Lower leg skin (tissue), 3 donors: ENCODE measurements around the gene RILPL2.

Experiments
- CTCF ChIP-seq, 3 donors: fragments of 450-650 bp; IDR thresholded peaks; one replicate each; pipeline ENCODE4 v1.5.1; 2016; ENCODE audit warnings: antibody characterized with exemption in 3 of 3, mild to moderate bottlenecking in 3 of 3, moderate library complexity in 2 of 3
- POLR2A ChIP-seq, 2 donors: fragments of 450-650 bp; IDR thresholded peaks; one replicate each; pipeline ENCODE4 v1.6.1; 2016 to 2017; ENCODE audit warnings: antibody characterized with exemption in 2 of 2, mild to moderate bottlenecking in 1 of 2, moderate library complexity in 1 of 2

DNA sequence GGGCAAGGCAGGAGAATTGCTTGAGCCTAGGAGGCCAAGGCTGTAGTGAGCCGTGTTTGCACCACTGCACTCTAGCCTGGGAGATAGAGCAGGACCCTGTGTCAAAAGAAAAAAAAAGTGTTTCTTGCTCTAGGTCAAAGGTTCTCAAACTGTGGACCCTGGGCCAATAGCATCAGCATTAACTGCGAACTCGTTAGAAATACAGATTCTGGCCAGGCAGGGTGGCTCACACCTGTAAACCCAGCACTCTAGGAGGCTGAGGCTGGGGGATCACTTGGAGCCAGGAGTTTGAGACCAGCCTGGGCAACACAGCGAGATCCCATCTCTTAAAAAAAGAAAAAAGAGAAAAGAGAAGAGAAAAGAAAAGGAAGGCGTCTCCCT is 858 bp downstream of the RILPL2 start:
- TF ChIP-seq CTCF (IDR thresholded peaks at IDR 0.05) (no peak), POLR2A (IDR thresholded peaks at IDR 0.05) (no peak)
